H1 (cell line): ENCODE results near the gene CLDN9. TPM values are rescaled to one million over a fixed set of nuclear protein-coding genes. Genes with fewer than 3 reads are reported as not detected.

ENCODE experiments used
- BCL11A ChIP-seq, 2 experiments: IDR thresholded peaks; one replicate each; pipeline ENCODE4 v1.6.1; 2011; ENCODE audit warnings: low read depth in 2 of 2, low read length in 2 of 2, mild to moderate bottlenecking in 2 of 2
- BRCA1 ChIP-seq: IDR thresholded peaks from 2 replicates; pipeline ENCODE4 v1.6.1; 2012; ENCODE audit warnings: low read depth, low read length, improper control_type of control experiment
- CBX8 ChIP-seq: fragments of 300-800, 300-1000 bp; sonication (generic); IDR thresholded peaks from 2 replicates; pipeline ENCODE4 v1.7.1; 2016; ENCODE audit warnings: low read depth, low read length, borderline replicate concordance
- CHD2 ChIP-seq: IDR thresholded peaks from 2 replicates; pipeline ENCODE4 v1.6.1; 2012; ENCODE audit warnings: low read length, improper control_type of control experiment
- CREB1 ChIP-seq: IDR thresholded peaks from 2 replicates; pipeline ENCODE4 v1.6.1; 2012; ENCODE audit warnings: inconsistent platforms
- CTBP2 ChIP-seq: IDR thresholded peaks from 2 replicates; pipeline ENCODE4 v1.7.0; 2011; ENCODE audit warnings: borderline replicate concordance, mild to moderate bottlenecking, moderate library complexity, mixed read lengths, low read length; ENCODE audit not compliant: insufficient read depth, insufficient read length
- EGR1 ChIP-seq: IDR thresholded peaks from 2 replicates; pipeline ENCODE4 v1.6.1; 2011; ENCODE audit warnings: low read depth, low read length, borderline replicate concordance
- EP300 ChIP-seq, 2 experiments: IDR thresholded peaks; 1 replicate in 1 of 2; 2 replicates in 1 of 2; pipeline ENCODE4 v1.6.1; 2011 to 2012; ENCODE audit warnings: low read depth in 2 of 2, low read length in 2 of 2, mild to moderate bottlenecking in 2 of 2, borderline replicate concordance in 1 of 2, inconsistent platforms in 1 of 2, moderate library complexity in 1 of 2
- GABPA ChIP-seq: IDR thresholded peaks from 2 replicates; pipeline ENCODE4 v1.6.1; 2011; ENCODE audit warnings: mild to moderate bottlenecking, low read length, moderate library complexity, borderline replicate concordance; ENCODE audit not compliant: insufficient read depth
- HDAC2 ChIP-seq, 2 experiments: fragments of 300-600 bp in 1 of 2; sonication (generic) in 1 of 2; IDR thresholded peaks; 2 replicates each; pipeline ENCODE4 v1.6.1; 2011 to 2012; ENCODE audit warnings: low read depth in 2 of 2, low read length in 2 of 2, mild to moderate bottlenecking in 2 of 2, moderate library complexity in 2 of 2, borderline replicate concordance in 1 of 2, inconsistent platforms in 1 of 2
- JUN ChIP-seq: IDR thresholded peaks from 2 replicates; pipeline ENCODE4 v1.6.1; 2011; ENCODE audit warnings: low read depth, mild to moderate bottlenecking, improper control_type of control experiment, low read length
- JUND ChIP-seq: IDR thresholded peaks from 2 replicates; pipeline ENCODE4 v1.6.1; 2011; ENCODE audit warnings: mild to moderate bottlenecking, improper control_type of control experiment, low read length
- KDM1A ChIP-seq: fragments of 200-600, 300-600 bp; sonication (generic); IDR thresholded peaks from 2 replicates; pipeline ENCODE4 v1.7.1; 2016; ENCODE audit warnings: mild to moderate bottlenecking, low read length, borderline replicate concordance
- MAX ChIP-seq: IDR thresholded peaks from 2 replicates; pipeline ENCODE4 v1.6.1; 2012; ENCODE audit warnings: inconsistent platforms
- POLR2AphosphoS5 ChIP-seq: IDR thresholded peaks from 2 replicates; pipeline ENCODE4 v1.6.1; 2011; ENCODE audit warnings: low read depth, low read length
- SIN3A ChIP-seq, 2 experiments: IDR thresholded peaks in 1 of 2; conservative IDR thresholded peaks in 1 of 2; 2 replicates each; pipeline ENCODE4 v1.6.1; 2011 to 2012; ENCODE audit warnings: low read length in 2 of 2, improper control_type of control experiment in 1 of 2, low read depth in 1 of 2, mild to moderate bottlenecking in 1 of 2
- SP1 ChIP-seq: IDR thresholded peaks from 2 replicates; pipeline ENCODE4 v1.6.1; 2011; ENCODE audit warnings: low read depth, low read length
- TAF7 ChIP-seq: optimal IDR thresholded peaks from 2 replicates; pipeline ENCODE3; 2011; ENCODE audit warnings: low read depth, mild to moderate bottlenecking, inconsistent platforms, low read length, moderate library complexity, borderline replicate concordance
- TBP ChIP-seq: IDR thresholded peaks from 2 replicates; pipeline ENCODE4 v1.6.1; 2011; ENCODE audit warnings: low read depth, low read length, improper control_type of control experiment
- TCF12 ChIP-seq: IDR thresholded peaks from 2 replicates; pipeline ENCODE4 v1.6.1; 2011; ENCODE audit warnings: low read depth, mild to moderate bottlenecking, low read length
- YY1 ChIP-seq: IDR thresholded peaks from 2 replicates; pipeline ENCODE4 v1.6.1; 2011; ENCODE audit warnings: low read depth, mild to moderate bottlenecking, low read length
- polyA plus RNA-seq, 7 experiments: library from polyadenylated mRNA; depleted of rRNA in 3 of 7; stranded (reverse) in 5 of 7; unstranded in 2 of 7; fragments of >200 nt in 5 of 7; fragments of 200-250 nt in 2 of 7; gene quantifications; 1 replicate in 5 of 7; 2 replicates in 1 of 7; 4 replicates in 1 of 7; pipeline versions ENCODE4 v1.2.1 to v1.2.3, GENCODE V29; 2011 to 2013; ENCODE audit warnings: missing spikeins in 2 of 7, mixed read lengths in 2 of 7
- total RNA-seq: library from RNA; stranded (reverse); fragmentation: NEBNext Ultra II Directional; extraction: Animal tissue kit (Norgen Biotek cat#: 25700); gene quantifications from 2 replicates; pipeline ENCODE4 v1.2.1, GENCODE V29; 2021

CLDN9 gene
- total and polyA plus RNA-seq, 2 of the 8 experiments (the other 6 are each of a cell fraction or from before 2014, with no cell fraction given) = 0.60 to 0.89 TPM

- 0 out of 2 replicates have a peak, but pooled peaks have one; percentile 44 for TF ChIP-seq KDM1A
- TF ChIP-seq TBP = peak; percentile 69; the same call in 1 of the 2 replicates
- TF ChIP-seq CREB1 = peak; percentile 10; the same call in 1 of the 2 replicates
- TF ChIP-seq HDAC2 (IDR thresholded peaks at IDR 0.05; ENCODE audit: borderline replicate concordance in 1 of 2, low read depth in 2 of 2, low read length in 2 of 2) = peak in 1 of 2 experiments; percentile 84; a peak in 1 of 4 replicates
- peak; percentile 92 to 94; a peak in 3 of 4 replicates for TF ChIP-seq SIN3A (conservative IDR thresholded peaks at IDR 0.05 in 1 of 2, IDR thresholded peaks at IDR 0.05 in 1 of 2; ENCODE audit: low read depth in 1 of 2, low read length in 2 of 2)
- no peak for TF ChIP-seq EGR1
- TF ChIP-seq SP1 = peak; percentile 99
- peak in 1 of 2 experiments; percentile 21 for TF ChIP-seq BCL11A (IDR thresholded peaks at IDR 0.05; ENCODE audit: low read depth in 2 of 2, low read length in 2 of 2)
- peak; percentile 98 for TF ChIP-seq CTBP2
- TF ChIP-seq POLR2AphosphoS5 = peak; percentile 73
- TF ChIP-seq TCF12 = peak; percentile 90; the same call in 1 of the 2 replicates
- no peak for TF ChIP-seq BRCA1
- peak; percentile 4 to 88; a peak in 2 of 3 replicates for TF ChIP-seq EP300 (IDR thresholded peaks at IDR 0.05; ENCODE audit: borderline replicate concordance in 1 of 2, low read depth in 2 of 2, low read length in 2 of 2)
- peak; percentile 24 for TF ChIP-seq TAF7
- no peak for TF ChIP-seq JUN
- TF ChIP-seq JUND = no peak
- 0 out of 2 replicates have a peak, but pooled peaks have one; percentile 35 for TF ChIP-seq GABPA
- peak; percentile 11; the same call in 1 of the 2 replicates for TF ChIP-seq CHD2
- TF ChIP-seq YY1 = 0 out of 2 replicates have a peak, but pooled peaks have one; percentile 49
- TF ChIP-seq CBX8 = no peak
- TF ChIP-seq MAX = 0 out of 2 replicates have a peak, but pooled peaks have one; percentile 33
Measured at GRCh38 chr16:3009568-3010390, 2.9 kb upstream of the CLDN9 start (continued).
